Neural progenitor cell (in vitro differentiated cells): Measurements from ENCODE around the gene ICA1L.

Experiments
- CTCF ChIP-seq: fragments of 200-600 bp; sonication (generic); IDR thresholded peaks from 2 replicates; pipeline ENCODE4 v1.5.1; 2017; ENCODE audit warnings: antibody characterized with exemption, mild to moderate bottlenecking
- EZH2 ChIP-seq: fragments of 200-600 bp; sonication (generic); IDR thresholded peaks from 2 replicates; pipeline ENCODE4 v1.6.1; 2017; ENCODE audit warnings: antibody characterized with exemption, mild to moderate bottlenecking, moderate library complexity

GRCh38 chr2:202908186-202908585, 36.6 kb upstream of the ICA1L start:
- TF ChIP-seq CTCF: no peak
- TF ChIP-seq EZH2: no peak
